Right kidney (tissue), 9 donors: ENCODE data around the gene ERMN.
"Not testable (repeated sequence)": the region's sequence is repeated elsewhere in the genome, so short reads cannot be mapped to it uniquely, and the experiment has no call there.

Experiments used
- DNase-seq: peaks from one replicate; pipeline ENCODE4 v3.0.0-alpha.2; 2016
- long read RNA-seq, 8 donors: transcript quantifications; one replicate each; lab custom pipeline, GENCODE V29; 2026

Gene ERMN
- long read RNA-seq, donor 1: 0 reads
- long read RNA-seq, donor 2: 0 reads
- long read RNA-seq, donor 3: 0 reads
- long read RNA-seq, donor 4: 0 reads
- long read RNA-seq, donor 5: 0 reads
- long read RNA-seq, donor 6: 0 reads
- long read RNA-seq, donor 7: 0 reads
- long read RNA-seq, donor 8: 0 reads

DNA sequence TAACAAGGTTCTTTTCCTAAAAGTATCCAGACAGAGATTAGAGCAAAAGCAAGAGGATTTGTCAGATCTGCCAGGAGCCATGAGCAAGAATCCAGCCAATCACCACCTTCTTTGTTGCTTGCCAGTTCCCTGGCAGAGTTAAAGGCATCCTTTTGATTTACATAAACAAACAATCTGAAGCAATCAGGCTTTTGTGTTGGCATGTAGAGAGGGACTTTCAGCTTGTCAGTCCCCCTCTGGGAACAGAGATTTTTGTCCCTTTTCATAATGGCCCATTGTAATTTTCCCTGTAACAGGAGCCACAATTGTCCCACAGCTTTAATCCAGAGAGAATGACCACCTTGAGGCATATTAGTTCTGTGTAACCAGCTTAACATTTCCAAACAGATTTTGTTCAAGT, at the start of gene ERMN:
TSS of gene ERMN (minus strand) at position 39 of the 400 bp plus-strand sequence. CDS start 182 bp downstream, outside the sequence.
- no peak for DNase-seq

DNA sequence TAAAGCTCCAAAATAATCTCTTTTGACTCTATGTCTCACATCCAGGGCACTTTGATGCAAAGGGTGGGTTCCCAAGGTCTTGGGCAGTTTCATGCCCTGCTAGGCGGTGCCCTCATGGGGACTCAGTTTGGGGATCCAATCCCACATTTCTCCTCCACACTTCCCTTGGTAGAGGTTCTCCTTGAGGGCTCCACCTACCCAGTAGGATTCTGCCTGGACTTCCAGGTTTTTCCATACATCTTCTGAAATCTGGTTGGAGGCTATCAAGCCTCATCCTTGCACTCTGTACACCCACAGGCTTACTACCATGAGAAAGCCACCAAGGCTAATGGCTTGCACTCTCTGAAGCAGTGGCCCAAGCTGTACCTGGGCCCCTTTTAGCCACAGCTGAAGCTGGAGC, 49.8 kb upstream of the ERMN start:
- DNase-seq: no peak

DNA sequence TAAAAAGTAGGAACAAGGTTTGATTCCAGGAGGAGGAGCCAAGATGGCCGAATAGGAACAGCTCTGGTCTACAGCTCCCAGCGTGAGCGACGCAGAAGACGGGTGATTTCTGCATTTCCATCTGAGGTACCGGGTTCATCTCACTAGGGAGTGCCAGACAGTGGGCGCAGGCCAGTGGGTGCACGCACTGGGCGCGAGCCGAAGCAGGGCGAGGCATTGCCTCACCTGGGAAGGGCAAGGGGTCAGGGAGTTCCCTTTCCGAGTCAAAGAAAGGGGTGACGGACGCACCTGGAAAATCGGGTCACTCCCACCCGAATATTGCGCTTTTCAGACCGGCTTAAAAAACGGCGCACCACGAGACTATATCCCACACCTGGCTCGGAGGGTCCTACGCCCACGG, 42.9 kb upstream of the ERMN start:
- not testable (repeated sequence) for DNase-seq

DNA sequence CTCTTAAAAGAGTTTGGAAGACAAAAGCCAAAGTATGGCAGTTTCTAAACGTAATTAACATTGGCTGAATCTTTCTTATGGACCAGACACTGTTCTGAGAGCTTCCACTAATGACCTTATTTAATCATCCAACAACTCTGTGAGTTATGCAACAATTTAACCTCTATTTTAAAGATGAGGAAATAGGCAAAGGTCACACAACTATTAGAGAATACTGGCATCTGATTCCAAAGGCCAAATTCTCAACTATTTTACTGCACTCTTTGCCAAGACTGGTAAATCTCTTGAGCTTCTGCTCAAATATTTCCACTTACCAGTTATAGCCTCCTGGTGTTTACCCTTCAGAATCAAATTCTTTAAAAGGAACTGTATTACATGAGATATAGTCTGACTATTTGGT, 42.1 kb upstream of the ERMN start:
- DNase-seq: no peak

GRCh38 chr2:157364257-157364974, 38.8 kb upstream of the ERMN start:
- DNase-seq: no peak

DNA sequence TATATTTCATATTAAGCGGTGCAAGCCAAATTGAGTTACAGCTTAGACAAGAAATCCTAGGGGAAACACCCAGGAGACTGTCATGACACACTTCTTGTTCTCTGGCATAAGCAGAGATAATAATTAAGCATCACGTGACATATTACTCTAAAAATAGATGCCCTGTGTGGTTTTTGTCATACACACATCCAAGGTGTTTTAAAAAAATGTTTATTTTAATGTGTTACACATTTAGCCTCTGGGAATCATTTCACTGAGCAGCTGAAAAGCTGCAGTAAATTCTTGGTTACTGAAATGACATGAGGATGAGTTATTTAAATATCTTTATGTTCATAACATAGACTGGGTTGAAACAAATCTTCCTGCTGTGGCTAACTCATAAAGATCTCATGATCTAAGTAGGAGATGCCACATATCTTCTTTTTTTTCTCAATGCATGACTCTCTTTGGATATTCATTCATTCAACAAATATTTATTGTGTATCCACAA, 38.0 kb upstream of the ERMN start:
- DNase-seq: no peak

- DNase-seq: no peak
Measured at GRCh38 chr2:157362627-157363026, 37.0 kb upstream of the ERMN start.

DNA sequence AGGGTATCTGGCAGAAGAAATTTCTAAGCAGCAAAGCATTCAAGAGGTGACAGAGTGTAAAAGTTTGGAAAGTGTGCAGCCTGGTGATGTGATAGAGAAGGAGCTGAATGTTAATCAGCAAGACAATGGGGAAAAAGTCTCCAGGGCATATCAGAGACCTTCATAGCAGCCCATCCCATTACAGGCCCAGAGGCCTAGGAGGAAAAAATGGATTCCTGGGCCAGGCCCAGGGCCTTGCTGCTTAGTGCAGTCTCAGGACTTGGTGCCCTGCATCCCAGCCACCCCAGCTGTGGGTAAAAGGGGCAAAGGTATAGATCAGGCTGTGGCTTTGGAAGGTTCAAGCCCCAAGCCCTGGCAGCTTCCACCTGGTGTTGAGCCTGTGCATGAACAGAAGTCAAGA, 35.9 kb upstream of the ERMN start:
- DNase-seq: no peak

- no peak for DNase-seq
Measured at GRCh38 chr2:157359628-157360027, 34.0 kb upstream of the ERMN start.

- DNase-seq: no peak
Measured at GRCh38 chr2:157355618-157356017, 30.0 kb upstream of the ERMN start.

GRCh38 chr2:157349949-157350515, 24.4 kb upstream of the ERMN start:
- DNase-seq: no peak

GRCh38 chr2:157348291-157348921, 22.8 kb upstream of the ERMN start:
- DNase-seq: no peak

DNA sequence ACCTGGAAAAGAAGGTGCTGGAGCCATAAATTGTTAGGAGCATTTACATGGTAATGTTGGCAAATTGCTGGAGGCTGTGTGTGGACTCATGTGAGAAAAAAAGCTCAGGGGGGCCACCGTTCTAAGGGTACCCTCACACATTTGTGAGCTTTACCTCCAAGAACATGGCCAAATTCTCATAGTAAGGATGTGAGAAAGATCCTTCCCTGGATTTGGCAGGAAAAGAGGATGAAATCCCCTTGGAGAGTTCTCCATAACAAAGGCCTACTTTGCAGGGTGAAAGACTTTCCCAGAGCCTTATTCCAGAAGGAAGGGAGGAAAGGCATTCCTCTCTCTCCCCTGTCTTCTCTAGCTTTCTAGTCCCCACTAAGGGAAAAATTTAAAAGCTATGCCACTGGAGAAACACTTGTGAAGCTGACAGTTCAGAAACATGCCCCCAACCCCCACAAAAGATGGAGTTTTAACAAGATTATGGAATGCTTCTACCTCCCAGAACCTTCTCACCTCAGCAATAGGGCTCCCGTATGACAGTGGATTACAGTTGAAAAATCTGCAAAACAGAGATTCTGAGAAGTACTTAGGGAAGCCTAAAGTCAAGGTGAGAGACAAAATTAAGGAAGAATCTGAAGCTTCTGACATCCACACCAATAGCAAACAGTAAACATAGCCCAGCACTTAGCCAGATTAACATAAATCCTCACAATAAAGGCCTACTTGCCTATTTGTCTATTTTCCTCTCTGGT, 20.2 kb upstream of the ERMN start:
- no peak for DNase-seq

DNA sequence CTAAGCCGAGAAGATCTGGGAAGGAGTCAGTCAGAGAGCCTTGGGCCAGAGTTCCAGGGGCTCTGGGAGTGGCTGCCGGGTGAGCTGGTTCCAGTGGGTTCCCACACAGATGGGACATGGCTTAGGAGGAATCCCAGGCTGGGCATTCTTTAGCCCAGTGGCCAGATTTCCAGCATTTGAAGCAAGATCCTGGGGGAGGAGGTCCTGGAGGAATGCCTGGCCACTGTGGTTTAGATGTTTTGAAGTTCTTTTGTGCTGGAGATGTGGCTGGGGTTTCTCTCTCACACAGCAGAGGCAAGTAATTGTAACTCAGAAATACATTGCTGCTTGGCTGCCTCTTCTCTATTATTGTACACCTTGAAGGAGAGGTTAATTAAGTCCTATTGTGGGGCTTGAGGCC, 15.8 kb upstream of the ERMN start:
- not testable (repeated sequence) for DNase-seq

GRCh38 chr2:157339965-157340655, 14.5 kb upstream of the ERMN start:
- DNase-seq: no peak

- DNase-seq: no peak
Measured at GRCh38 chr2:157337978-157338377, 12.4 kb upstream of the ERMN start.

- DNase-seq: no peak
Measured at GRCh38 chr2:157336137-157337010, 10.8 kb upstream of the ERMN start.

GRCh38 chr2:157334797-157335196, 9.2 kb upstream of the ERMN start:
- no peak for DNase-seq

DNA sequence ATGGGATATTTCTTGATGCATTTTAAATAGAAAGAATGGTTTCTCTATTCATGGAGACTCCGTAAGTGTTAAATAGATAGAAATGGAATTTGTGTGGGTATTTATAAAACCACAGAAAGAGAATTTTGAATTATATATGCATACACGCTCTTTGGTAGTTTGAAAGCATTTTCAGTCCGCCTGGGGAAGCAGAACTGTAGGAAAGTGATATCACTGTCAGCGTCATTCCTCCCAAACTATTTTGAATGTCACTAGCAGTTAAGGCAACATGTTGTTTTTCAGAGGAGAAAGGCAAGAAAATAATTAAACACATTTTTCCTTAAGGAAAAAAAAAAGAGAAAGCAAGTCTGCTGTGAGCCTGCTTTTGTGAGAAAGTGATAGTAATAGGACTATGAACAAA, 8.7 kb upstream of the ERMN start:
- DNase-seq: no peak

- no peak for DNase-seq
Measured at GRCh38 chr2:157333304-157334047, 7.9 kb upstream of the ERMN start.
